Measurements from ENCODE around the gene ZNF212.

GRCh38 chr7:149210551-149210950, 28.9 kb upstream of the ZNF212 start:
- TF ChIP-seq ZNF274 (IDR thresholded peaks at IDR 0.05; ENCODE audit: low read depth, low read length) (no peak), YY1 (IDR thresholded peaks at IDR 0.05; ENCODE audit: insufficient read depth, insufficient read length) (no peak)

Measured in NT2/D1 (cell line).